ENCODE measurements around the gene DUSP22. TPM values are rescaled to one million over a fixed set of nuclear protein-coding genes. Genes with fewer than 3 reads are reported as not detected.

DUSP22 gene
- total and polyA plus RNA-seq, 2 of the 8 experiments (the other 6 are each of a cell fraction or from before 2014, with no cell fraction given) = 15.5 to 32.4 TPM

DNA sequence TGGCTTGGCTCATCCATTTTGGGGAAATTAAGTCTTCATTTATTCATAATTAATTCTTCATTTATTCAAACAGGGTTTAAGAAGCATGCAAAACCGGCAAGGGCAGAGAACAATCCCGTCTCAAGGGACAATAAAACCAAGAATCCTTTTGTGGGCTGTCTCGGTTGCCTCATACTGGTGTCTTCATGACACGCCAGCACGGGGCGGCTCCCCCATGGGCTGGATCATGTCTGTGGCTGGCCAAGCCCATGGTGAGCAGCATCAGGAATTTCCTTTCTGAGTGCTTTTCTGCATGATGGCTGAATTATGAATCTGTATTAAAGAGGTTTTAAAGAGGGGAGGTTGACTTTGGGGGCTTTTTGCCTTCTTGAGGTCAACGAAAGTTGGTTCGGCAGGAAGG, 38.3 kb upstream of the DUSP22 start:
- Histone ChIP-seq H3K27ac (ENCODE audit: low read depth, low read length) (no peak overlapping the region), H3K9ac (replicated peaks in 1 of 4; ENCODE audit: extremely low read depth in 1 of 4, low read depth in 3 of 4, low read length in 3 of 4) (no peak overlapping the region), H4K20me1 (replicated peaks in 1 of 2; ENCODE audit: control insufficient read depth in 1 of 2, insufficient read depth in 2 of 2, low read length in 2 of 2) (no peaks in the 10 kb centered on the region), H2BK12ac (ENCODE audit: low read depth, low read length) (no peak overlapping the region), H3K23me2 (ENCODE audit: low read depth, low read length) (no peaks in the 10 kb centered on the region), H2AFZ (ENCODE audit: low read length) (no peak overlapping the region), H3K9me3 (ENCODE audit: insufficient read depth in 2 of 2, low read depth in 1 of 2, low read length in 1 of 2) (peaks cover 7 to 18% of the 10 kb centered on the region in 2 experiments; a peak in 3 of 4 replicates), H3K23ac (ENCODE audit: insufficient read length) (no peak overlapping the region), H4K91ac (replicated peaks; ENCODE audit: insufficient read length, low read length) (no peak overlapping the region), H3K4me2 (ENCODE audit: insufficient read depth in 1 of 2, low read depth in 2 of 2, low read length in 2 of 2) (no peak overlapping the region), H2BK20ac (ENCODE audit: low read length) (no peak overlapping the region), H3K4me3 (ENCODE audit: extremely low read depth in 1 of 4, insufficient read depth in 2 of 4, low read depth in 3 of 4, low read length in 4 of 4) (no peak overlapping the region), H3K56ac (replicated peaks; ENCODE audit: insufficient read length, low read depth, low read length) (no peak overlapping the region), H2AK5ac (ENCODE audit: low read depth, low read length) (no peak overlapping the region), H3K79me2 (ENCODE audit: control insufficient read depth in 1 of 2, insufficient read depth in 2 of 2, low read length in 2 of 2) (no peaks in the 10 kb centered on the region), H2BK15ac (ENCODE audit: low read length) (no peak overlapping the region), H3K4me1 (replicated peaks in 1 of 4; ENCODE audit: control insufficient read depth in 3 of 4, insufficient read depth in 4 of 4, low read length in 3 of 4) (no peaks in the 10 kb centered on the region), H3K27me3 (replicated peaks in 1 of 4; ENCODE audit: control insufficient read depth in 3 of 4, extremely low read depth in 1 of 4, insufficient read depth in 3 of 4, low read length in 3 of 4) (no peaks in the 10 kb centered on the region), H3K4ac (replicated peaks; ENCODE audit: insufficient read length, low read depth, low read length) (no peak overlapping the region), H3K18ac (ENCODE audit: extremely low read depth, low read length) (no peak overlapping the region), H4K8ac (ENCODE audit: extremely low read depth, insufficient read depth, low read length) (no peak overlapping the region), H3K14ac (ENCODE audit: insufficient read length) (no peak overlapping the region), H3K79me1 (ENCODE audit: low read depth, low read length) (no peaks in the 10 kb centered on the region), H2BK120ac (replicated peaks; ENCODE audit: low read depth, low read length) (no peak overlapping the region), H2BK5ac (ENCODE audit: low read depth, low read length) (no peak overlapping the region), H4K5ac (ENCODE audit: insufficient read length, low read depth, low read length) (no peak overlapping the region), H3K36me3 (ENCODE audit: control insufficient read depth in 2 of 4, insufficient read depth in 4 of 4, low read length in 3 of 4) (no peaks in the 10 kb centered on the region)
- CTCF ChIA-PET (ENCODE audit: partially characterized antibody) = interaction anchor here (1.2 kb wide), 1 partner anchor 37 kb away, joined by 5 read pairs; no protein-coding TSS in a partner anchor
- POLR2A ChIA-PET (ENCODE audit: partially characterized antibody) = interaction anchor here (0.6 kb wide), 1 partner anchor 53 kb away, joined by 5 read pairs; no protein-coding TSS in a partner anchor
- WGBS, 2 experiments (ENCODE audit: extremely low coverage in 1 of 2, insufficient coverage in 1 of 2, insufficient read length in 1 of 2, insufficient replicate concordance in 2 of 2, low coverage in 1 of 2, low lambda C conversion rate in 2 of 2, missing lambda C conversion rate in 1 of 2) = 82% methylated on average over 8 of the region's 8 CpGs; no CpG with 5 or more reads in 1 of the 2 experiments
- FAIRE-seq (no peak), DNase-seq (ENCODE audit: low read depth in 1 of 2, low spot score in 2 of 2) (no peak)
- TF ChIP-seq RBBP5 (IDR thresholded peaks at IDR 0.05; ENCODE audit: borderline replicate concordance, low read depth, low read length) (no peak), CREB1 (IDR thresholded peaks at IDR 0.05) (no peak), POLR2AphosphoS5 (IDR thresholded peaks at IDR 0.05; ENCODE audit: low read depth, low read length) (no peak), SUZ12 (IDR thresholded peaks at IDR 0.05; ENCODE audit: low read length) (no peak), CBX5 (IDR thresholded peaks at IDR 0.05; ENCODE audit: low read depth, low read length) (no peak), SRF (IDR thresholded peaks at IDR 0.05; ENCODE audit: low read depth, low read length) (no peak), SIN3A (conservative IDR thresholded peaks at IDR 0.05 in 1 of 2, IDR thresholded peaks at IDR 0.05 in 1 of 2; ENCODE audit: low read depth in 1 of 2, low read length in 2 of 2) (no peak), GABPA (IDR thresholded peaks at IDR 0.05; ENCODE audit: borderline replicate concordance, insufficient read depth, low read length) (no peak), KDM4A (IDR thresholded peaks at IDR 0.05; ENCODE audit: low read depth, low read length, severe bottlenecking) (no peak), SIRT6 (IDR thresholded peaks at IDR 0.05; ENCODE audit: low read length) (no peak), ASH2L (IDR thresholded peaks at IDR 0.05; ENCODE audit: low read length) (no peak), TEAD4 (IDR thresholded peaks at IDR 0.05; ENCODE audit: low read depth, low read length) (no peak)
